ENCODE results near the gene ABLIM3. TPM values are rescaled to one million over a fixed set of nuclear protein-coding genes. Genes with fewer than 3 reads are reported as not detected.

The ABLIM3 gene
- total RNA-seq, 3 donors from 2014 or later (not counting 1 experiment from before 2014, with no cell fraction given), result 0.41 to 2.4 (median 1.2) TPM

GRCh38 chr5:149274939-149275338 is 133.6 kb downstream of the ABLIM3 start:
- Mint-ChIP-seq H3K9me3 (no peaks in the 10 kb centered on the region), H3K4me1 (peaks cover 5 to 16% of the 10 kb centered on the region in 2 donors), H3K36me3 (no peaks in the 10 kb centered on the region), H3K4me3 (no peak overlapping the region), H3K27ac (no peak overlapping the region), H3K27me3 (ENCODE audit: low read depth in 2 of 2) (peaks cover 46 to 53% of the 10 kb centered on the region in 2 donors)
- Histone ChIP-seq H3K4me1 (ENCODE audit: control insufficient read depth, insufficient read depth, low read length) (peaks cover 13% of the 10 kb centered on the region), H3K27ac (ENCODE audit: low read length) (no peak overlapping the region), H3K4me3 (ENCODE audit: low read length) (no peak overlapping the region), H3K9me3 (ENCODE audit: control insufficient read depth, insufficient read depth, low read length) (no peaks in the 10 kb centered on the region), H3K36me3 (ENCODE audit: control insufficient read depth, insufficient read depth, low read length) (no peaks in the 10 kb centered on the region), H3K27me3 (ENCODE audit: control insufficient read depth, insufficient read depth, low read length) (peaks cover 12% of the 10 kb centered on the region)
- 74% methylated on average over 1 of the region's 1 CpG for WGBS (ENCODE audit: insufficient coverage)
- TF ChIP-seq CTCF (IDR thresholded peaks at IDR 0.05), result no peak
- ATAC-seq, result no peak
- DNase-seq, result no peak
- intact Hi-C loops (cut with micrococcal nuclease), result no loop called here

GRCh38 chr5:149277801-149278200 is 136.5 kb downstream of the ABLIM3 start:
- Mint-ChIP-seq H3K4me1 (peaks cover 0 to 5% of the 10 kb centered on the region in 2 donors), H3K4me3 (no peak overlapping the region), H3K27ac (no peak overlapping the region), H3K9me3 (no peaks in the 10 kb centered on the region), H3K36me3 (no peaks in the 10 kb centered on the region), H3K27me3 (ENCODE audit: low read depth in 2 of 2) (peaks cover 30 to 37% of the 10 kb centered on the region in 2 donors)
- Histone ChIP-seq H3K36me3 (ENCODE audit: control insufficient read depth, insufficient read depth, low read length) (no peaks in the 10 kb centered on the region), H3K4me1 (ENCODE audit: control insufficient read depth, insufficient read depth, low read length) (no peaks in the 10 kb centered on the region), H3K4me3 (ENCODE audit: low read length) (no peak overlapping the region), H3K27me3 (ENCODE audit: control insufficient read depth, insufficient read depth, low read length) (peaks cover 4% of the 10 kb centered on the region), H3K27ac (ENCODE audit: low read length) (no peak overlapping the region), H3K9me3 (ENCODE audit: control insufficient read depth, insufficient read depth, low read length) (no peaks in the 10 kb centered on the region)
- ATAC-seq (no peak), DNase-seq (no peak)
- TF ChIP-seq CTCF (IDR thresholded peaks at IDR 0.05), result no peak
- intact Hi-C loops (cut with micrococcal nuclease), result no loop called here
- WGBS (ENCODE audit: insufficient coverage), result 64% methylated on average over 4 of the region's 4 CpGs

- no peak overlapping the region for H3K27ac Mint-ChIP-seq
- no peaks in the 10 kb centered on the region for H3K36me3 ChIP-seq (ENCODE audit: control insufficient read depth, insufficient read depth, low read length)
- H3K4me1 ChIP-seq (ENCODE audit: control insufficient read depth, insufficient read depth, low read length), result no peaks in the 10 kb centered on the region
- intact Hi-C loops (cut with micrococcal nuclease), result no loop called here
- no peak overlapping the region for H3K4me3 Mint-ChIP-seq
- no peaks in the 10 kb centered on the region for H3K9me3 Mint-ChIP-seq
- WGBS (ENCODE audit: insufficient coverage), result 44% methylated on average over 5 of the region's 5 CpGs
- H3K27me3 Mint-ChIP-seq (ENCODE audit: low read depth in 2 of 2), result peaks cover 26 to 29% of the 10 kb centered on the region in 2 donors
- TF ChIP-seq CTCF (IDR thresholded peaks at IDR 0.05), result no peak
- peaks cover 0 to 5% of the 10 kb centered on the region in 2 donors for H3K4me1 Mint-ChIP-seq
- H3K27me3 ChIP-seq (ENCODE audit: control insufficient read depth, insufficient read depth, low read length), result no peaks in the 10 kb centered on the region
- H3K36me3 Mint-ChIP-seq, result no peaks in the 10 kb centered on the region
- DNase-seq, result no peak
- H3K4me3 ChIP-seq (ENCODE audit: low read length), result no peak overlapping the region
- H3K9me3 ChIP-seq (ENCODE audit: control insufficient read depth, insufficient read depth, low read length), result no peaks in the 10 kb centered on the region
- no peak for ATAC-seq
- H3K27ac ChIP-seq (ENCODE audit: low read length), result no peak overlapping the region
Observed at GRCh38 chr5:149278451-149279210, 137.3 kb downstream of the ABLIM3 start.

- 75% methylated on average over 1 of the region's 1 CpG for WGBS (ENCODE audit: insufficient coverage)
- DNase-seq, result no peak
- Histone ChIP-seq H3K27me3 (ENCODE audit: control insufficient read depth, insufficient read depth, low read length) (no peaks in the 10 kb centered on the region), H3K36me3 (ENCODE audit: control insufficient read depth, insufficient read depth, low read length) (no peaks in the 10 kb centered on the region), H3K4me1 (ENCODE audit: control insufficient read depth, insufficient read depth, low read length) (no peaks in the 10 kb centered on the region), H3K4me3 (ENCODE audit: low read length) (no peak overlapping the region), H3K27ac (ENCODE audit: low read length) (no peak overlapping the region), H3K9me3 (ENCODE audit: control insufficient read depth, insufficient read depth, low read length) (no peaks in the 10 kb centered on the region)
- no peak overlapping the region for H3K4me3 Mint-ChIP-seq
- intact Hi-C loops (cut with micrococcal nuclease), result no loop called here
- H3K36me3 Mint-ChIP-seq, result no peaks in the 10 kb centered on the region
- no peak overlapping the region for H3K27ac Mint-ChIP-seq
- H3K9me3 Mint-ChIP-seq, result no peaks in the 10 kb centered on the region
- peaks cover 0 to 5% of the 10 kb centered on the region in 2 donors for H3K4me1 Mint-ChIP-seq
- no peak for ATAC-seq
- TF ChIP-seq CTCF (IDR thresholded peaks at IDR 0.05), result no peak
- peaks cover 23 to 25% of the 10 kb centered on the region in 2 donors for H3K27me3 Mint-ChIP-seq (ENCODE audit: low read depth in 2 of 2)
Observed at GRCh38 chr5:149279661-149280060, 138.4 kb downstream of the ABLIM3 start.

All from natural killer cell (primary cell).